SU-DHL-6 (cell line): Measurements from ENCODE around the gene TLCD5.

Experiments used
- EZH2phosphoT487 ChIP-seq: fragments of 200-600 bp; sonication (generic), shearing (Covaris generic); conservative IDR thresholded peaks from 2 replicates; pipeline ENCODE4 v1.6.1; 2018; ENCODE audit warnings: mild to moderate bottlenecking, antibody characterized with exemption, low read length, moderate library complexity, mixed read lengths
- TF ChIP-seq, protein P1 (sequence below): fragments of 200-600 bp; sonication (generic); IDR thresholded peaks from one replicate; pipeline ENCODE4 v1.5.1; 2017; ENCODE audit warnings: antibody characterized with exemption, mild to moderate bottlenecking, low read length, moderate library complexity; ENCODE audit not compliant: insufficient read depth, poor library complexity, severe bottlenecking

- TF ChIP-seq, protein P1, sequence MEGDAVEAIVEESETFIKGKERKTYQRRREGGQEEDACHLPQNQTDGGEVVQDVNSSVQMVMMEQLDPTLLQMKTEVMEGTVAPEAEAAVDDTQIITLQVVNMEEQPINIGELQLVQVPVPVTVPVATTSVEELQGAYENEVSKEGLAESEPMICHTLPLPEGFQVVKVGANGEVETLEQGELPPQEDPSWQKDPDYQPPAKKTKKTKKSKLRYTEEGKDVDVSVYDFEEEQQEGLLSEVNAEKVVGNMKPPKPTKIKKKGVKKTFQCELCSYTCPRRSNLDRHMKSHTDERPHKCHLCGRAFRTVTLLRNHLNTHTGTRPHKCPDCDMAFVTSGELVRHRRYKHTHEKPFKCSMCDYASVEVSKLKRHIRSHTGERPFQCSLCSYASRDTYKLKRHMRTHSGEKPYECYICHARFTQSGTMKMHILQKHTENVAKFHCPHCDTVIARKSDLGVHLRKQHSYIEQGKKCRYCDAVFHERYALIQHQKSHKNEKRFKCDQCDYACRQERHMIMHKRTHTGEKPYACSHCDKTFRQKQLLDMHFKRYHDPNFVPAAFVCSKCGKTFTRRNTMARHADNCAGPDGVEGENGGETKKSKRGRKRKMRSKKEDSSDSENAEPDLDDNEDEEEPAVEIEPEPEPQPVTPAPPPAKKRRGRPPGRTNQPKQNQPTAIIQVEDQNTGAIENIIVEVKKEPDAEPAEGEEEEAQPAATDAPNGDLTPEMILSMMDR, result no peak
- TF ChIP-seq EZH2phosphoT487, result no peak
Measured at GRCh38 chr11:120279502-120279901, 45.6 kb upstream of the TLCD5 start.
